PC-3 (cell line): Measurements from ENCODE around the gene PITPNM3.
A peak's percentile ranks its signal among the peaks of the same experiment; 100 is the strongest.

Source experiments
- EZH2 ChIP-seq: fragments of 300-600 bp; sonication (generic); IDR thresholded peaks from one replicate; pipeline ENCODE4 v1.6.1; 2017; ENCODE audit warnings: antibody characterized with exemption, mild to moderate bottlenecking, low read length; ENCODE audit not compliant: unreplicated experiment
- EZH2phosphoT487 ChIP-seq: fragments of 300-600 bp; sonication (generic); IDR thresholded peaks from 2 replicates; pipeline ENCODE4 v1.6.1; 2018; ENCODE audit warnings: mild to moderate bottlenecking, antibody characterized with exemption, low read length, borderline replicate concordance
- TF ChIP-seq, protein P1 (sequence below): fragments of 300-600 bp; sonication (generic); conservative IDR thresholded peaks from 2 replicates; pipeline ENCODE4 v1.5.1; 2017; ENCODE audit warnings: antibody characterized with exemption, low read depth, mild to moderate bottlenecking, low read length

DNA sequence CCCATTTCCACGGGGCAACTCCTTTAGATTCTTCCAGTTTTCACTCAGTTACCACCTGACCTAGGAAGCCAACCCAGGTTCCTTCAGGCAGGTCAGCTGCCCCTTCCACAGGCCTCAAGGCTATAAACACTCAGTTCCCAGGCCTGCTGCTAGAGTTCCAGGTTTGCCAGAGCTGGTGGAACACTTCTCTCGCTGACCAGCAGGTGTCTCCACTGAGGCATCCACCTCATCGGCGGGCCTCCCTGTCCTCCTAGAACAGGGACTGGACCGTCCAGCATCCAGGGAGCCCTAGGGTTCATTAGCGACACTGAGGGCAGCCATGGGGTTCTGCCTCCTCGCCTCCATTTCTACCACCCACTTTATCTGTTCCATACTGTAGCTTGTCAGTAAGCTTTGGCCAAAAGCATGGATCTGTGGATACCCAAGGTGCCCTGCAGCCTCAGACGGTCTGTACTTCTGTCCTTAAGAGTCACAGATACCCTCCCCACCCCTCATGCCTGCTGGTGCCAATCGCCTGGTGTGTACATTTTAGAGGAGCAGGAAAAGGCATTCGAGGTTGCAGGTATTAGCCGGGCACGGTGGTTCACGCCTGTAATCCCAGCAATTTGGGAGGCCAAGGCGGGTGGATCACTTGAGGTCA is 83.1 kb downstream of the PITPNM3 start:
- TF ChIP-seq EZH2phosphoT487 (no peak), EZH2 (no peak)
- TF ChIP-seq, protein P1, sequence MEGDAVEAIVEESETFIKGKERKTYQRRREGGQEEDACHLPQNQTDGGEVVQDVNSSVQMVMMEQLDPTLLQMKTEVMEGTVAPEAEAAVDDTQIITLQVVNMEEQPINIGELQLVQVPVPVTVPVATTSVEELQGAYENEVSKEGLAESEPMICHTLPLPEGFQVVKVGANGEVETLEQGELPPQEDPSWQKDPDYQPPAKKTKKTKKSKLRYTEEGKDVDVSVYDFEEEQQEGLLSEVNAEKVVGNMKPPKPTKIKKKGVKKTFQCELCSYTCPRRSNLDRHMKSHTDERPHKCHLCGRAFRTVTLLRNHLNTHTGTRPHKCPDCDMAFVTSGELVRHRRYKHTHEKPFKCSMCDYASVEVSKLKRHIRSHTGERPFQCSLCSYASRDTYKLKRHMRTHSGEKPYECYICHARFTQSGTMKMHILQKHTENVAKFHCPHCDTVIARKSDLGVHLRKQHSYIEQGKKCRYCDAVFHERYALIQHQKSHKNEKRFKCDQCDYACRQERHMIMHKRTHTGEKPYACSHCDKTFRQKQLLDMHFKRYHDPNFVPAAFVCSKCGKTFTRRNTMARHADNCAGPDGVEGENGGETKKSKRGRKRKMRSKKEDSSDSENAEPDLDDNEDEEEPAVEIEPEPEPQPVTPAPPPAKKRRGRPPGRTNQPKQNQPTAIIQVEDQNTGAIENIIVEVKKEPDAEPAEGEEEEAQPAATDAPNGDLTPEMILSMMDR, result peak; percentile 84
